Diencephalon (tissue), 1 donor: Measurements from ENCODE around the gene NRP1. TPM values are rescaled to one million over a fixed set of nuclear protein-coding genes. Genes with fewer than 3 reads are reported as not detected.

Source experiments
- small RNA-seq: library from RNA; depleted of rRNA; stranded (forward); fragments of <200 nt; gene quantifications from one replicate; pipeline ENCODE3, GENCODE V24; 2014
- total RNA-seq: library from RNA; depleted of rRNA; stranded (reverse); fragments of >200 nt; gene quantifications from one replicate; pipeline ENCODE4 v1.2.3, GENCODE V29; 2014

The NRP1 gene
- 56.5 TPM for total RNA-seq

DNA sequence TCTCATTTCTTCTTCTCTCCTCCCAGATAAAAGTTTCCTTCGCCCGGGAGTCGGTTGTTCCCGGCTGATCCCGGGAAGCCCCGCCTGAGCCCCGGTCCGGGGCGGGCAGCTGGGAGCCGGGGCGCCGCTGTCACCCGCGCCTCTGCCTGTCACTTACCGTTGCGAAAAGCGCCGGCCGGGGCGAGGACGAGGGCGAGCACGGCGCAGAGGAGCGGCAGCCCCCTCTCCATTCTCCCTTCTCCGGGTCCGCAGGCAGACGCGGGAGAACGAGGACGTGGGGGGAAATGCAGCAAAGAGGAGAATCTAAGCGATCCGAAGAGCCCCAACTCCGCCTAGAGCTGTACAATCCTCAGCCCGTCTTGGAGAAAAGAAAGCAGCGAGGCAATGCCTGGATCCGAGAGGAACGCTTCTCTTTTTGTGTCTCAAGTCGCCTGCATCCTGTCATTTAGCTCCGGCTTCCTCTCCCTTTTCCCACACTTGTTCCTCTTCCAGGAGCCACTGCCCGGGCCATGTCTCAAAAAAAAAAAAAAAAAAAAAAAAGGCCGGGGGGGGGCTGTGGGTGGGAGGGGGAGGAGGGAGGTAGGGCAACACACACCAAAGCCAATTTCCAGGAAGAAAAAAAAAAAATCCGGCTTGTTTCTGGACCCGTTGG, at the start of gene NRP1:
NRP1 (minus strand) TSS at position 515 of the 652 bp plus-strand sequence; CDS start at position 230, 285 bp downstream.

Small RNA genes within 50 kb of the gene (small RNA-seq; reads per million reads assigned to genes)
- gene AL353600.1 (not detected), gene RN7SL398P (not detected)
